HK-2 (cell line): ENCODE measurements around the gene HLA-DOB.

ENCODE experiments used
- DNase-seq: peaks from one replicate; pipeline ENCODE4 v3.0.0-alpha.2; 2018; ENCODE audit not compliant: unreplicated experiment

Gene HLA-DOB

DNA sequence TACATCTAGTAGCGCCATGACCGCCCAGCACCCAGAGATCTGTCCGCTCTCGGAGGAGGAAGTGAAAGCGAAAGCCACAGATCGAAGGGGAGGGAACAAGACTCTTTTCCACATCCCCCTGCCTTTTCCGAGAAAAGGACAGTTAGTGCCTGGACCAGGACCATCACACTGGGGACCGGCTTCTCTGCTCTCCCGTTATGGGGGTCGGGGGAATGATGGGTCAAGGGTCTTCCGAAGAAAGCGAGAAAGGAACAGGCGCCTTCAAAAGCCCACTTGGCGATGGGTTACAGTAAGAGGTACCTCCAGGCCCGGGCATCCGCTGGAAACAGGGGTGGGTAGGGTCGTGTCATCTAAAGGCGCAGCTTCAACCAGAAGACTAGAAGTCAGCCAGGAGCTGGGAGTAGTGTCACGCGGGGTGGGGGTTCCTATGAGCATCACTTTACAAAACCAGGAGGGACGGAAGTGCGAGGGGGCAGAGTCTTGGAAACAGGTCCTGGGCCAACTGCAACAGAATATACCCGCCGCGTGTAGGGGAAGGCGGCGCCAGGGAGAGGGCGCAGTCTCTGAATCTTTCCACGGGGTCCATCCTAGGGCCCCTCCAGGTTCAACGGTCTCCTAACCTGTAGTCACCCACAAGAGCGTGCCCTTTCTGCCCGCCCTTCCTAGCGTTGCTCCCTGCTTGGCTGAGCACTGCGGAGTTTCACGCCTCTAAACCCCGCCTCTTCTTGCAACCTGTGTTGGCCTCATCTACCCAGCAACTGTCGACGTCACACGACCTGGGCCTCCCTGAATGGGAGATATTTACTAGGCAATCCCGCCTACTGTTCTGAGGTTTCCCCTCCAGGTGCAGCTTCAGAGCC, 27.4 kb upstream of the HLA-DOB start, which contains the start of gene PSMB8:
Gene PSMB8, minus strand, starts transcription at position 69 of the 860 bp plus-strand sequence. Its CDS starts 51 bp downstream, at position 18.
- peak; percentile 90 for DNase-seq

GRCh38 chr6:32843331-32843978, 26.7 kb upstream of the HLA-DOB start:
- DNase-seq, result peak; percentile 21

DNA sequence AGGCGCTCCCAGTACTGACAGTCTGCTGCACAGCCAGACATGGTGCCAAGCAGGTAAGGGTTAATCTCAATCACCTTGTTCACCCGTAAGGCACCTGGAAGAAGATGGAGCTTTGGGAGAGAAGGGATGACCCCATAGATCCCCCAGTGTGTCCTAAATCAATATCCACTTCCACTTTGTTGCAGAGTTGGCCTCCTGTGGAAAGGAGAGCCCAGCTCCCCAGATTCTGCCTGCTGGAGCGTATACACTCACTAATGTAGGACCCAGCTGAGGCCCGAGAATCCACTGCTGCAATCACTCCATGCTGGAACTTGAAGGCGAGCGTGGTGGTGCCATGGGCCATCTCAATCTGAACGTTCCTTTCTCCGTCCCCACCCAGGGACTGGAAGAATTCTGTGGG, 25.9 kb upstream of the HLA-DOB start:
- no peak for DNase-seq

GRCh38 chr6:32842021-32842650, 25.3 kb upstream of the HLA-DOB start:
- DNase-seq, result no peak

DNA sequence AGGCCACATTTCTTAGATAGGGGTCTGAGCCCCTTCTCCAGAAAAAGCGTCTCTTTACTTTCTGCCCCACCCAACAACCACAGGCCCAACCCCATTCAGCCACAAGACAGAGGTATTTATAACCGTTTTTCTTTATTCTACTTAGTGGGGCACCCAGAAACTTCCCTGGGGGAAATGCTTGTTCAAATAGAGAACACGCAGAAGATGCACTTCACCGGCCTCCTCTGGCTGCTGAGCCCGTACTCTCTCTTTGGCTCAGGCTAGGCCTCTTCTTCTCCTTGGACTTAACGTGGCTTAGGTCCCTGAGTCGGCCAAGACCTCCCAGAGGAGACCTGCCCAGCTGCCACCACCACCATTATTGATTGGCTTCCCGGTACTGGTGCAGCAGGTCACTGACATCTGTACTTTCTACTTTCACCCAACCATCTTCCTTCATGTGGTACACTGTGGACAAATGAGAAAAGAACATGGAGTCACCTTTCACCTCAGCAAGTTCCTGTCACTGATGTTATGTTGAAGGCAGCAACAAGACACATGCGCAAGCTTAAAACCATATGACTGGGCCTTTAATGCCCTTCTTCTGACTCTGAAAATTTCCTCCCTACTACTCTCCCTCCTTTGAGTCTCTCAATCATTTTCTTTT, 23.9 kb upstream of the HLA-DOB start:
- no peak for DNase-seq

GRCh38 chr6:32839356-32839755, 22.6 kb upstream of the HLA-DOB start:
- no peak for DNase-seq

GRCh38 chr6:32838114-32838958, 21.5 kb upstream of the HLA-DOB start, which contains the start of gene TAP2:
Gene TAP2 (minus strand): TSS chr6:32838739. CDS start chr6:32838233, 506 bp downstream.
- DNase-seq, result peak; percentile 98

DNA sequence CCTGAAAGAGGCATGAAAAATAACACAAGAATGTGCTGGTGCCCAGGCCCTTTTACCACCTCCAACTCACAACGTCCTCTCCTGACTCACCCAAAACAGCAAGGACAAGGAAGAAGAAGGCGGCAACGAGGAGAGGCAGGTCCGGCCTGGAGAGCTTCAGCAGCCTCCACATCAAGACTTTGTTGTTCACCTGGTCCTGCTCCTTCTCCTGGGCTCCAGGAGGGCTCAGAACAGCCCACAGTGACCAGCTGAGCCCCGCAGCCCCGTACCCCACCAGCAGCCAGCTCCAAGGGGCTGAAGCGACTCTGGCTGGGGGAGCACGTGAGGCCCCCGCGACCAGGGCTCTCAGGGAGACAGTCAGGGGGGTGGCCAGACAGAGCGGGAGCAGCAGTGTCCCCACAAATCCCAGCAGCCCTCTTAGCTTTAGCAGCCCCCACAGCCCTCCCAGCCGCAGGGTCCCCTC, 20.9 kb upstream of the HLA-DOB start:
- DNase-seq, result peak; percentile 48

- DNase-seq, result no peak
Measured at GRCh38 chr6:32836873-32837272, 20.1 kb upstream of the HLA-DOB start.

GRCh38 chr6:32835167-32835893, 18.5 kb upstream of the HLA-DOB start:
- DNase-seq, result no peak

DNA sequence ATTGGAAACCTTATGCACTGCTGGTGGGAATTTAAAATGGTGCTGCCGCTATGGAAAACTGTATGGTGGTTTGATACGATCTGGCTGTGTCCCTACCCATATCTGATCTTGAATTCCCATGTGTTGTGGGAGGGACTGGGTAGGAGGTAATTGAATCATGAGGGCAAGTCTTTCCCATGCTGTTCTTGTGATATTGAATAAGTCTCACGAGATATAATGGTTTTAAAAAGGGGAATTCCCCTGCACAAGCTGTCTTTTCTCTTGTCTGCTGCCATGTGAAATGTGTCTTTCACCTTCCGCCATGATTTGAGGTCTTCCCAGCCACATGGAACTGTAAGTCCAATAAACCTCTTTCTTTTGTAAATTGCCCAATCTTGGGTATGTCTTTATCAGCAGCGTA, 16.9 kb upstream of the HLA-DOB start:
- no peak for DNase-seq

DNA sequence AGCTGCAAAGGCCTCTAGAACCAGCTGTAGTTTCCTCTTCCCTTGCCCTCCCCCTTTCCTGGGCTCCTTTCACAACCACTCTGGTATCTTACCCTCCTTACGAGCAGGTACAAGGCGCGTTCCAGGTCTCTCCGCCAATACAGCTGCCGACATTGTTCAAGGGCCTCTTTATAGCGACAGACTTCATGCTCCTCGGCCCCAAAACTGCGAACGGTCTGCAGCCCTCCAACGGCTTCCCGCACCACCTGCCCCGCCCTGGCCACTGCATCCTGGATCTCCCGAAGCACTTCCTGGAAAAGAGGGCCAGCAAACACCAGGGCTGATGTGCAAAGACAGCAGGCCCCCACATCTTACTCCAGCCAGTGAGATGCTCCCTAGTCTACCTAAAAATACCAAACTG, 15.7 kb upstream of the HLA-DOB start:
- DNase-seq, result no peak

- no peak for DNase-seq
Measured at GRCh38 chr6:32830936-32831335, 14.1 kb upstream of the HLA-DOB start.

DNA sequence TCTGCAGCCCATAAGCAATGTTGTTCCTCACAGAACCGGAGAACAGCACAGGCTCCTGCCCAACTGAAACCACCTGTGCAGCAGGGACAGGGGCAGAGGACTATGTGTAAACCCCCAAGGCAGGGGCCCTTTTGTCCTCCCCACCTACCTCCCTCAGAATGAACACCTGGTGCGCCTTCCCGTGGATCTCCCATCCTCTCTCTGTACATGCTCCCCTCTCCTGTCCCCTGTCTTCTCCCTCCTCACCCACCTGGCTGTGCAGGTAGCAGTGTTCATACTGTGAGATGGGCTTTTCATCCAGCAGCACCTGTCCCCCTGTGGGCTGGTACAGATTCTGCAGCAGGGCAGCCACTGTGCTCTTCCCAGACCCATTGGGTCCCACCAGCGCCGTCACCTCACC, 13.2 kb upstream of the HLA-DOB start:
- no peak for DNase-seq

- no peak for DNase-seq
Measured at GRCh38 chr6:32829495-32829894, 12.7 kb upstream of the HLA-DOB start.

DNA sequence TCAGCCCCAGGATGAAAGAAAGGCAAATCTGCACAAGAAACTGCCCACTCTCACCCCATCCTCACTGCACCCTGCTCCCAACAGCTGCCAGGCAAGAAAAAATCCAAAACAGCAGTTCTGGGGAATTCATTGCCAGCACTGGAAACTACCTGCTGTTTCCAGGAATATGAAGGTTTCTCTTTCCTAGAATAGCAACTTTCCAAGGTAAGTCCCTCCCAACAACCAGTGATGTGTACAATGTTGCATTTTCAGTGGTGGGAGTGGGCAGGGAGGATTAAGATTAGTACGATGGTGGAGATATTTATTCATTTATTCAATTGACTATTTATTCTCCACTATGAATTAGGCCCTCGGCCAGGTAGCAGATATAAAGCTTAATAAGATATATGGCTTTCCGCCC, 10.2 kb upstream of the HLA-DOB start:
- no peak for DNase-seq

- DNase-seq, result no peak
Measured at GRCh38 chr6:32825966-32826365, 9.2 kb upstream of the HLA-DOB start.

DNA sequence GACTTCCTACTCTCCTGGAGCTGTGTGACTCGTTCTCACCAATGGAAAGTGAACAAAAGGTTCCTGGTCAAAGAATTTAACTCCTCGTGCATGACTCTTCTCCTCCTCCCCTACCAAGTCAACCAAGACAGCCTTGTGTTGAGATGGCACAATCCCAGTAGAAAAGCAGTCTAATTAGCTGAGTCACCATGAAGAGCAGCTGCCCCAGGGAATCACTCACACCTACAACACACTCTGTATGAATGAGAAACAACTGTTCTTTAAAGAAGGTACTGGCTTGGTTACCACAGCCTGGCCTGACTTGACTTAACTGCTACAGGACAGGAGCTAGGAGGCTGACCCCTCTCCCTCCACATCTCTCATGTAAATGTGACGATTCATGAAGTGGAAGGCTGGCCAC, 2.9 kb upstream of the HLA-DOB start:
- DNase-seq, result peak; percentile 44

- no peak for DNase-seq
Measured at GRCh38 chr6:32818867-32819266, 2.1 kb upstream of the HLA-DOB start.

GRCh38 chr6:32815996-32816395, 806 bp downstream of the HLA-DOB start:
- DNase-seq, result no peak
